NT2/D1 (cell line): ENCODE results near the gene KRTAP4-1.

Experiments
- SUZ12 ChIP-seq: IDR thresholded peaks from 2 replicates; pipeline ENCODE4 v1.6.1; 2011; ENCODE audit not compliant: insufficient read length, insufficient read depth; ENCODE audit errors: extremely low read depth
- YY1 ChIP-seq: IDR thresholded peaks from 2 replicates; pipeline ENCODE4 v1.6.1; 2011; ENCODE audit not compliant: insufficient read length, insufficient read depth
- ZNF274 ChIP-seq: IDR thresholded peaks from 2 replicates; pipeline ENCODE4 v1.6.1; 2011; ENCODE audit warnings: mild to moderate bottlenecking, low read depth, low read length

DNA sequence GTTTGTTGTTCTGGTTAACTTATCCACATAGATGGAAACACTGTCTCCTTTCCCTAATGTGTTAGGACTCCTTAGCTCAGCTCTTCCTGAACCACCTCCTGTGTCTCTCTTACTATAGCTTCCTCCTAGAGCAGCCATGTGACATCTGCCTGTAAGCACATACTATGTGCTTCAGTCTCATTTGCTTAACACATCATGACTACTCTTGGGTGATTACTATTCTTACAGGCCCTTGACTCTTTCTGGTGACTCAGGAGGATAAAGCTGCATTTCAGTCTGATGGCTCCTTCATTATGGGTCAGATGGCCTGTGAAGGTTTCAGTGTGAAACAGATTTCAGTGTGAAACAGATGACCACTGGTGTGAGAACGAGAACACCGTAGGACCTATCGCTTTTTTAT lies 6.4 kb downstream of the KRTAP4-1 start:
- TF ChIP-seq YY1 (no peak), SUZ12 (no peak), ZNF274 (no peak)
